CD4-positive, alpha-beta T cell treated with Interferon gamma for 1 hour (primary cell): ENCODE data around the gene TNFSF10.
"Not testable (repeated sequence)": the region's sequence is repeated elsewhere in the genome, so short reads cannot be mapped to it uniquely, and the experiment has no call there.

Source experiments
- DNase-seq: peaks from one replicate; pipeline ENCODE4 v3.0.0-alpha.2; 2020

The TNFSF10 gene

GRCh38 chr3:172543884-172544283 lies 20.7 kb upstream of the TNFSF10 start:
- DNase-seq = no peak

GRCh38 chr3:172543419-172543818 lies 20.2 kb upstream of the TNFSF10 start:
- no peak for DNase-seq

GRCh38 chr3:172542999-172543398 lies 19.8 kb upstream of the TNFSF10 start:
- DNase-seq = no peak

GRCh38 chr3:172541945-172542488 lies 18.8 kb upstream of the TNFSF10 start:
- DNase-seq = no peak

- DNase-seq = no peak
These were observed 16.8 kb upstream of the TNFSF10 start for GRCh38 chr3:172540049-172540448.

- DNase-seq = no peak
These were observed 16.0 kb upstream of the TNFSF10 start for GRCh38 chr3:172539273-172539672.

- DNase-seq = no peak
These were observed 15.3 kb upstream of the TNFSF10 start for GRCh38 chr3:172538368-172539151.

GRCh38 chr3:172537507-172538158 lies 14.4 kb upstream of the TNFSF10 start:
- no peak for DNase-seq

GRCh38 chr3:172536993-172537419 lies 13.8 kb upstream of the TNFSF10 start:
- no peak for DNase-seq

GRCh38 chr3:172536505-172536904 lies 13.3 kb upstream of the TNFSF10 start:
- no peak for DNase-seq

- no peak for DNase-seq
These were observed 7.3 kb upstream of the TNFSF10 start for GRCh38 chr3:172530566-172530965.

GRCh38 chr3:172530101-172530561 lies 6.9 kb upstream of the TNFSF10 start:
- no peak for DNase-seq

GRCh38 chr3:172528677-172529076 lies 5.4 kb upstream of the TNFSF10 start:
- DNase-seq = no peak

GRCh38 chr3:172527306-172527705 lies 4.1 kb upstream of the TNFSF10 start:
- DNase-seq = no peak

- DNase-seq = no peak
These were observed 1.9 kb upstream of the TNFSF10 start for GRCh38 chr3:172525116-172525613.

GRCh38 chr3:172524611-172525010 lies 1.4 kb upstream of the TNFSF10 start:
- no peak for DNase-seq

- not testable (repeated sequence) for DNase-seq
These were observed 1.1 kb downstream of the TNFSF10 start for GRCh38 chr3:172521837-172522726.

GRCh38 chr3:172520301-172520831 lies 2.9 kb downstream of the TNFSF10 start:
- no peak for DNase-seq

GRCh38 chr3:172519740-172520139 lies 3.5 kb downstream of the TNFSF10 start:
- no peak for DNase-seq

GRCh38 chr3:172518929-172519640 lies 4.1 kb downstream of the TNFSF10 start:
- no peak for DNase-seq

- no peak for DNase-seq
These were observed 5.3 kb downstream of the TNFSF10 start for GRCh38 chr3:172517859-172518466.
